ENCODE results near the gene HNF1A. TPM values are rescaled to one million over a fixed set of nuclear protein-coding genes. Genes with fewer than 3 reads are reported as not detected.

Gene HNF1A
- total and polyA plus RNA-seq, 2 donors (not counting 1 experiment from before 2014, with no cell fraction given), result not detected

DNA sequence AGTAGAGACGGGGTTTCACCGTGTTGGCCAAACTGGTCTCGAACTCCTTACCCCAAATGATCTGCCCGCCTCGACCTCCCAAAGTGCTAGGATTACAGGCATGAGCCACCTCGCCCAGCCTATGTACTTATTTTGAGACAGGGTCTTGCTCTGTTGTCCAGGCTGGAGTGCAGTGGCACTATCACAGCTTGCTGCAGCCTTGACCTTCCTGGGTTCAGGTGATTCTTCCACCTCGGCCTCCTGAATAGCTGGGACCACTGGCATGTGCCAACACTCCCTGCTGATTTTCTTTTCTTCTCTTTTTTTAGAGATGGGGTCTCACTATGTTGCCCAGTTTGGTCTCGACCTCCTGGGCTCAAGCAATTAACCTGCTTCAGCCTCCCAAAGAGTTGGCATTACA lies 14.0 kb upstream of the HNF1A start:
- Histone ChIP-seq H3K27ac (ENCODE audit: low read length in 2 of 2) (no peak overlapping the region), H3K9ac (ENCODE audit: low read length) (no peak overlapping the region), H3K4me1 (ENCODE audit: control insufficient read depth in 2 of 2, insufficient read depth in 2 of 2, low read length in 2 of 2) (no peaks in the 10 kb centered on the region), H4K20me1 (ENCODE audit: control insufficient read depth, insufficient read depth, low read length, poor library complexity, severe bottlenecking) (no peaks in the 10 kb centered on the region), H3K4me2 (replicated peaks; ENCODE audit: low read depth, low read length, poor library complexity, severe bottlenecking) (no peak overlapping the region), H2AFZ (ENCODE audit: insufficient read depth, low read depth, low read length, poor library complexity, severe bottlenecking) (no peak overlapping the region), H3K27me3 (replicated peaks in 1 of 4; ENCODE audit: control extremely low read depth in 1 of 4, control insufficient read depth in 3 of 4, insufficient read depth in 4 of 4, low read length in 3 of 4) (peaks cover 0 to 4% (median 0%) of the 10 kb centered on the region in 4 experiments), H3K79me2 (ENCODE audit: control insufficient read depth, insufficient read depth, low read length) (no peaks in the 10 kb centered on the region), H3K9me3 (ENCODE audit: control extremely low read depth in 1 of 3, control insufficient read depth in 2 of 3, insufficient read depth in 1 of 3, low read length in 2 of 3) (no peaks in the 10 kb centered on the region), H3K4me3 (ENCODE audit: control extremely low read depth in 1 of 5, extremely low read depth in 1 of 5, insufficient read depth in 1 of 5, low read depth in 2 of 5, low read length in 4 of 5) (no peak overlapping the region), H3K36me3 (replicated peaks in 1 of 2; ENCODE audit: control extremely low read depth in 1 of 2, control insufficient read depth in 1 of 2, extremely low read depth in 1 of 2, insufficient read depth in 2 of 2, low read length in 1 of 2) (no peaks in the 10 kb centered on the region)
- TF ChIP-seq EZH2 (IDR thresholded peaks at IDR 0.05; ENCODE audit: borderline replicate concordance, insufficient read depth, low read depth, low read length, poor library complexity, severe bottlenecking), result no peak
- DNase-seq, result no peak
- WGBS (ENCODE audit: insufficient coverage), result 94% methylated on average over 7 of the region's 8 CpGs
- ATAC-seq (ENCODE audit: low read depth), result no peak
- Mint-ChIP-seq H3K4me1 (no peaks in the 10 kb centered on the region), H3K9me3 (ENCODE audit: insufficient read depth) (no peaks in the 10 kb centered on the region), H3K27ac (no peak overlapping the region), H3K4me3 (no peak overlapping the region), H3K27me3 (peaks cover 4% of the 10 kb centered on the region)
- intact Hi-C loops (cut with micrococcal nuclease), result no loop called here
- ChIA-PET CTCF (interaction anchor here (1.0 kb wide), 1 partner anchor 316 kb away, joined by 4 read pairs; no protein-coding TSS in a partner anchor), POLR2A (no interaction called here)

DNA sequence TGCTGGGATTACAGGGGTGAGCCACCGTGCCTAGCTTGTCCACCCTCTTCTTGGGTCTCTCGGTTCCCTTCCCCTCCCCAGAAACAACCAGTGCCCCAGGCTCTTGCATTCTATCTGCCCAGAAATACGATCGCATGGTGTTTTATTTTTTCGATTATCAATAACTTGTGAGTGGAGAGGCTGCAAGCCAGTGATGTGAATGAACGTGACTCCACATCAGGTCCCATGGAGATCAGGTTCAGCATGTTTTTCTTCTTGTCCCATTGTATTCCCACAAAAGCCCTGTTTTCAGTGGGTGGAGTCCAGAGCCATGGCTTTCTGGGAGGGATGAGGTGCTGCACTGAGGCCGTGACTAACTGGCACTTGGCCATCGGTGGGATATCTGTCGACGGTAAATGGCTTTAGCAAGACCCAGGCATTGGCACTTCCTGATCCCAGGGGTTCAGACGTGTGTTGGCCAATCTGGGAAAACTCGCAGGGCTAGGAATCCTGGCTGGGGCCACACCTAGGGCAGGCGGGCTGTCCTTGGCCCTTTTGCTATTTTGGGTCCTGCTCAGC lies 12.7 kb upstream of the HNF1A start:
- Histone ChIP-seq H3K27ac (ENCODE audit: low read length in 2 of 2) (no peak overlapping the region), H3K4me3 (ENCODE audit: control extremely low read depth in 1 of 5, extremely low read depth in 1 of 5, insufficient read depth in 1 of 5, low read depth in 2 of 5, low read length in 4 of 5) (no peak overlapping the region), H3K27me3 (replicated peaks in 1 of 4; ENCODE audit: control extremely low read depth in 1 of 4, control insufficient read depth in 3 of 4, insufficient read depth in 4 of 4, low read length in 3 of 4) (peaks cover 0 to 4% (median 0%) of the 10 kb centered on the region in 4 experiments), H4K20me1 (ENCODE audit: control insufficient read depth, insufficient read depth, low read length, poor library complexity, severe bottlenecking) (no peaks in the 10 kb centered on the region), H3K79me2 (ENCODE audit: control insufficient read depth, insufficient read depth, low read length) (no peaks in the 10 kb centered on the region), H3K9ac (ENCODE audit: low read length) (no peak overlapping the region), H3K4me1 (ENCODE audit: control insufficient read depth in 2 of 2, insufficient read depth in 2 of 2, low read length in 2 of 2) (no peaks in the 10 kb centered on the region), H3K4me2 (replicated peaks; ENCODE audit: low read depth, low read length, poor library complexity, severe bottlenecking) (no peak overlapping the region), H3K36me3 (replicated peaks in 1 of 2; ENCODE audit: control extremely low read depth in 1 of 2, control insufficient read depth in 1 of 2, extremely low read depth in 1 of 2, insufficient read depth in 2 of 2, low read length in 1 of 2) (no peaks in the 10 kb centered on the region), H2AFZ (ENCODE audit: insufficient read depth, low read depth, low read length, poor library complexity, severe bottlenecking) (no peak overlapping the region), H3K9me3 (ENCODE audit: control extremely low read depth in 1 of 3, control insufficient read depth in 2 of 3, insufficient read depth in 1 of 3, low read length in 2 of 3) (no peaks in the 10 kb centered on the region)
- TF ChIP-seq EZH2 (IDR thresholded peaks at IDR 0.05; ENCODE audit: borderline replicate concordance, insufficient read depth, low read depth, low read length, poor library complexity, severe bottlenecking), result no peak
- TF ChIP-seq, protein P1, sequence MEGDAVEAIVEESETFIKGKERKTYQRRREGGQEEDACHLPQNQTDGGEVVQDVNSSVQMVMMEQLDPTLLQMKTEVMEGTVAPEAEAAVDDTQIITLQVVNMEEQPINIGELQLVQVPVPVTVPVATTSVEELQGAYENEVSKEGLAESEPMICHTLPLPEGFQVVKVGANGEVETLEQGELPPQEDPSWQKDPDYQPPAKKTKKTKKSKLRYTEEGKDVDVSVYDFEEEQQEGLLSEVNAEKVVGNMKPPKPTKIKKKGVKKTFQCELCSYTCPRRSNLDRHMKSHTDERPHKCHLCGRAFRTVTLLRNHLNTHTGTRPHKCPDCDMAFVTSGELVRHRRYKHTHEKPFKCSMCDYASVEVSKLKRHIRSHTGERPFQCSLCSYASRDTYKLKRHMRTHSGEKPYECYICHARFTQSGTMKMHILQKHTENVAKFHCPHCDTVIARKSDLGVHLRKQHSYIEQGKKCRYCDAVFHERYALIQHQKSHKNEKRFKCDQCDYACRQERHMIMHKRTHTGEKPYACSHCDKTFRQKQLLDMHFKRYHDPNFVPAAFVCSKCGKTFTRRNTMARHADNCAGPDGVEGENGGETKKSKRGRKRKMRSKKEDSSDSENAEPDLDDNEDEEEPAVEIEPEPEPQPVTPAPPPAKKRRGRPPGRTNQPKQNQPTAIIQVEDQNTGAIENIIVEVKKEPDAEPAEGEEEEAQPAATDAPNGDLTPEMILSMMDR (IDR thresholded peaks at IDR 0.05), result no peak
- WGBS (ENCODE audit: insufficient coverage), result 88% methylated on average over 9 of the region's 13 CpGs
- ATAC-seq (ENCODE audit: low read depth) (no peak), DNase-seq (no peak)
- intact Hi-C loops (cut with micrococcal nuclease), result no loop called here
- H3K27ac Mint-ChIP-seq, result no peak overlapping the region
- POLR2A ChIA-PET, result no interaction called here
- peaks cover 4% of the 10 kb centered on the region for H3K27me3 Mint-ChIP-seq
- no peaks in the 10 kb centered on the region for H3K9me3 Mint-ChIP-seq (ENCODE audit: insufficient read depth)
- H3K4me1 Mint-ChIP-seq, result no peaks in the 10 kb centered on the region
- CTCF ChIA-PET, result interaction anchor here (0.8 kb wide), 1 partner anchor 24 kb away, joined by 3 read pairs; no protein-coding TSS in a partner anchor
- no peak overlapping the region for H3K4me3 Mint-ChIP-seq
